ENCODE measurements around the gene TREX2.

TREX2 gene, protein sequence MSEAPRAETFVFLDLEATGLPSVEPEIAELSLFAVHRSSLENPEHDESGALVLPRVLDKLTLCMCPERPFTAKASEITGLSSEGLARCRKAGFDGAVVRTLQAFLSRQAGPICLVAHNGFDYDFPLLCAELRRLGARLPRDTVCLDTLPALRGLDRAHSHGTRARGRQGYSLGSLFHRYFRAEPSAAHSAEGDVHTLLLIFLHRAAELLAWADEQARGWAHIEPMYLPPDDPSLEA

DNA sequence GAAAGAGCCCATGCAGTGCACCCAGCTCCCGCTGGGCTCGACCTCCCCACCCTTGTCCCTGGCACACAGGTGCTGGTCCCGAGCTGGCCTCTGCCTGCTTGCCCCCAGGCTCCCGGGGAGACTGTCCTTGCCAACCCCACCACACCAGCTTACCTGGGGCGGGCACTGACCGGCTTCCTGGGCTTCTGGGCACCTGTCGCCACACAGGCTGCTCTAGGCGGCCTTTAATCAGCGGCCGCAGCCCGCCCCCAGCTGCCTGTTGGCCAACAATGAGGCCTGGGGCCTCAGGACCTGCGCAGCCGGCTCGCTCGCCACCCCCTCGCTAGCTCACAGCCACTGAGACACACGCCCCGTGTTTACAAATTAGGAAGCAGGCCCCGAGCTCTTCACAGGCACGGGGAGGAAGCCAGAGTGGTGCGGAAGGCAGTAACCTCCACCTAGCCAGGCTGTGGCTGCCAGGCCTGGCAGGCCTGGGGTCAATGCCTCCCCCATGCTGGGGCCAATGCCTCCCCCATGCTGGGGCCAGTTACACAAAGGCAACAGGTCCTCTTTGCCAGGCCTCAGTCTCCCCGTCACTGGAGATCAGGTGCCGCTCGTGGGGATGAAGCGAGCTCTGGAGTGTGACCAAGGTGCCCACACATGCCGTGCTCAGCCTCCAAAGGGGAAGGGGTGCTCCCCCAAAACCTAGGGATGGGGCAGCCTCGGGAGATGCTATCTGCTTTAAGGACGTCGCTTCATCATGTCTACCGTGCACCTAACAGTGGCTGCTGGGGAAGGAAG lies at the start of gene TREX2:
Gene TREX2 (minus strand): TSS at position 201 of the 780 bp plus-strand sequence. CDS start 626 bp downstream, outside the sequence.
- FAIRE-seq = no peak
- DNase-seq (ENCODE audit: low spot score) = no peak

DNA sequence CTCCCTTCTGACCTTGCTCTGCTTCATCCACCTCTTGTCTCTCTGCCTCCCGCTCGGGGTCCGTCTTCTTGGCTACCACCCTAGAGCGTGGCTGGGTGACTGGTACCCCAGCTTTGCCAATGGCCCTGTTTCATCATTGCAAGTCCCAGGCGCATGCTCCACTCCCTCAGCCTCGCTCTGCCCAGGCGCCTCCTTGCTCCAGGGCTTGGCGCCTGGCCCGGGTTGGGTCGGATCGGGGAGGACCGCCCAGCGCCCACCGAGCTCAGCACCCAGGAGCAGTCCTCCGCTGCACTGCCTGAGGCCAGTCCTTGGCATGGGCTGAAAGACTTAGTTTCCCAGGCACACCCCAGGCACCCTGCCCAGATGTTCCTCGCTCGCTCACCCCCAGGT lies 49.5 kb upstream of the TREX2 start:
- DNase-seq (ENCODE audit: low spot score) (no peak), FAIRE-seq (no peak)

DNA sequence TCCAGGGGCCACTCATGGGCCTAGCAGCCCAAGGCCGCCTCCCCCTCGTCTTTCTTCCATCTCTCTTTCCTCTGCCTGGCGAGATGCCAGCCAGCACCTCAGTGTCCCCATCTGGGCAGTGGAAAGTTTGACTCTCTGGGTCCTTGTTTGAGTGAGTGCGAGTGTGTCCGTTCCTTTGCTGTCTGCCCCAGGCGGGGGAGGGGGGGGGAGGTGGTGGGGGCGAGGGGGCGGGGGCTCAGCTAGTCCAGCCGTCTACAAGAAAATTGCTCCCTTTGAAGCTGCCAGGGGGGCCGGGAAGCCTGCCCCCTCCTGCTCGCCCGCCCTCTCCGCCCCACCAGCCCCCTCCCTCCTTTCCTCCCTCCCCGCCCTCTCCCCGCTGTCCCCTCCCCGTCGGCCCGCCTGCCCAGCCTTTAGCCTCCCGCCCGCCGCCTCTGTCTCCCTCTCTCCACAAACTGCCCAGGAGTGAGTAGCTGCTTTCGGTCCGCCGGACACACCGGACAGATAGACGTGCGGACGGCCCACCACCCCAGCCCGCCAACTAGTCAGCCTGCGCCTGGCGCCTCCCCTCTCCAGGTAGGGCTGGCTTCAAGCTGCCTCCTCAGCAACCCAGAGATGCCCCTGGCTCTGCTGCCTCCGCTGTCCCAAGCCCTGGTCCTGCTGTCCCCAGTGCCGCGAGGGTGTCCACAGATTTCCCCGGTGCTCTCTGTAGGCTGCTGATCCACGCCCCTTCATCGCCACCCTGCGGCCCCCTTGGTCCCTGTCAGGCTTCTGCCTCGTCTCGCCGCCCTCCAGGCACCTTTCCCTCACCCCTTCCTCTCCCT lies 48.9 kb upstream of the TREX2 start, which contains the start of gene BGN:
Gene BGN (plus strand): TSS at position 440 of the 821 bp plus-strand sequence. CDS start 9,652 bp downstream, outside the sequence.
- no peak for DNase-seq (ENCODE audit: low spot score)
- no peak for FAIRE-seq

DNA sequence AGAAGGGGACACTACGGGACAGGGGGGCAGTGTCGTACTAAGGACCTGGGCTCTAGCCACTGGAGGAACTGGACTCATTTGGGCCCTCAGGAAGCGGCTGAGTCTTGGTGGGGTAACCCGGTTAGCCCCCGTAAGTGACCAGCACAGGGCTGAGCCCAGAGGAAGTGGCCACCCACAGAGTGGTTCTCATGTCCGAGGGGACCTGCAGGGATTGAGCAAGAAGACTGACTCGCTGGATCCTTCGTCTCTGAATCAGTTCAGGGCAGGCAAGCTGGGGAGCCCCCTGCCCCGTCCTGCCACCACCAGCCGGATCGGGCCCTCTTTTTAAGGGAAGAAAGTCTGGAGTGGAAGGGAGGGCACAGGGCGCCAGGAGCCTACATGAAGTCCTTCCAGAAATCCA lies 48.2 kb upstream of the TREX2 start:
- DNase-seq (ENCODE audit: low spot score) = no peak
- no peak for FAIRE-seq

DNA sequence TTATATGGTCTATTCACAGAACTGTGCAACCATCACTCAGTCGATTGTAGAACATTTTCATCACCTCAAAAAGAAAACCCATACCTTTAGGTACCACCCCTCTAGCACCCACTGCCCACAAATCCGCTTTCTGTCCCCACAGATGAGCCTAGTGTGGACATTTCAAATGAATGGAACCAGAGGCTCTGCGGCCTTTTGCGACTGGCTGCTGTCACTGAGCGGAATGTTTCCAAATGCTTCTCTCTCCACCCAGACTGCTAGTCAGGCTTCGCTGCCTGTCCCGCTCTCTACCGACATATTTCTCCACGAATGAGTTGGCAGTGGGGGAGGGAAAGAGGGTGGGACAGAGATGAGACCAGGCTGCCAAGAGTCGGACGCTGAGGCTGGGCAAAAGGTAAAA lies 47.2 kb upstream of the TREX2 start:
- FAIRE-seq (no peak), DNase-seq (ENCODE audit: low spot score) (no peak)

DNA sequence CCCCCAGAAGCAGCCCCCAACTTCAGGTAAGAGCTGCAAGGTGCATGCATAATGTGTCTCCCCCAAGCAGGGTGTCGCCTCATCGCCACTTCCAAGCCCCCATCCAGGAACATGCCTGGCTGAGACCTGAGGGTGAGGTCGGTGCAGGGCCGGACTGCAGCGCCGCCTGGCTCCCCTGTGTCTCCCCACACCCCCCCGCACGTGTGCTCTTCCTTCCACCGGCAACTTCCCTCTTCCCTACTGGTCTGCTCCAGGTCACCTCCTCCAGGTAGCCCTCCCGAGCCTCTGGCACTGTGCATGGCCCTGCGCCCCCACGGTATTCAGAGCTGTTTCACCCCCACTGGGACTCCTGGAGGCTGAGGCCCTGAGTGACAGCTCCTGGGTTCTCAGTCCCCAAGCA lies 46.7 kb upstream of the TREX2 start:
- DNase-seq (ENCODE audit: low spot score) = no peak
- no peak for FAIRE-seq

DNA sequence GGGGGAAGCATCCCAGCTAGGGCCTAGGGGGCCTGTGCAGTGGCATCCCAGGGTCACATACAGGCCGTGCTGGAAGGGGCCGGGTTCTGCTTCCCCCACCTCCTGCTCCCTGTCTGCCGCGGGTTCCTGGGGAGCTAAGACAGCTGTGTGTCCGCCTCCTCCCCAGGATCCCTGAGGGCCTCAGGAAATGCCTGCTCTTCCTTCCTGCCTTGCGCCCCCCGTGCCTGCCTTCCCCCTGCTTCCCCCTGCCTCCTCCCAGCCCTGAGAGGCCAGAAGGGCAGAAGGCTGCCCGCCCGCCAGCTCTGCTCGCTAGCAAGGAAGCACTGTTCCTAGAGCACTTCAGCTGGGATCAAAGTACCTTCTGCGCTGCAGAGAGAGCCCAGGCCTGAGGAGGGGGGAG lies 46.1 kb upstream of the TREX2 start:
- FAIRE-seq = no peak
- DNase-seq (ENCODE audit: low spot score) = no peak

DNA sequence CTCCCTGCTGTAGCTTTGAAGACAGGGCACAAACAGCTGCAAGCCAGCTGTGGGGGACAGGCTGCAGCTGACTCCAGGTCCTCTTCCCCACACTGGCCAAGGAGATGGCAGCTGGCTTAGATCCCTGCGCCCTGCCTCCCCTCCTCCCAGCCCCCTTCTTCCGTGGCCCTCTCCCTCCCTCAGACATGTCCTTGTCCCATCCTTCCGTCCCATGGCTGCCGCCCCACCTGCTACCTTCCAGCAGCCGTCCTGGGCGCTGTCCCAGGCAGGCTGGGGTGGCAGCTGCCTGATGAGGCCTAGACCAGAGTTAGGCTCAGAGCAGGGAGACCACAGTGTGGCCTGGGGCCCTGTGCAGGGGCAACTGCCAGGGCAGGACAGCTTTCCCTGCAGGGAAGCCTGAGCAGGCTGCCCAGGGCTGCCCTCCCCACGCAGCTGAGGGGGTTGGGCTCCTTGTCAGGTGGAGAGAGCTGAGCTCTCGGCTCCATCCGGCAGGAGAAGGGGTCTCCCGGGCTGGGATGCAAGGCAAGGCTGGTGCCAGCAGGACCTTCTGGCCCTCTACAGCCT lies 45.6 kb upstream of the TREX2 start:
- FAIRE-seq = no peak
- no peak for DNase-seq (ENCODE audit: low spot score)

DNA sequence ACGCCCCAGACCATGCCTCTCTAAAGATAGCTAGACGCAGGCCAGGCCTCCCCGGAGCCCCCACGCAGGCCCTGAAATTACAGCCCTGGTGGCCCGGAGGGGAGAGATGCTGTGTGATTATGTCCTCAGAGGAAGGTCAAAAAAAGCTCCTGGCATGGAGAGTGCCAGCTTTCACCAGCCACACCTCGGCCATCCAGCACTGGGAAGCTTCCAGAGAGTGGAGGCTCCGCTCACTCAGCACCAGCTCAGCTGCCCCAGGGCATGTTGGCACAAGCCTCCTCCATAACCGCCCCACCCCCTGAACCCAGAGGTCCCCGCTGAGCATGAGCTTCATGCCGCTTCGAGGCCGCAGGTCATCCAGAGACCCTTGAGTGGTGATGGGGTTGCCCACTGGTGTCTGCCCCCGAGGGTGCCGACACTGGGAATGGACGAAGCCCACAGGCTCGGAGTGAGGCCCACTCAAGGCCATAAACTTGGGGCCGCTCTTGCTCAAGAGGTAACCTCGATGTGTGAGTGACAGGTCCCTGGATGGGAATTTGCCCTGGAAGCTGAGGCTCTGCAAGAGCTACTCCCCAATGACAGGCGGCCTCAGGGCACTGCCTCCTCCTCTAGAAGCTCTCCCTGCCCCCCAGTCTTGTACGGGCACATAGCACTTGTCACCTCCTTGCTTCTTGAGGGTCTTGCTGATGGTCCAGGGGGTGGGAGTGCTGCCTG lies 44.5 kb upstream of the TREX2 start:
- FAIRE-seq (no peak), DNase-seq (ENCODE audit: low spot score) (no peak)

DNA sequence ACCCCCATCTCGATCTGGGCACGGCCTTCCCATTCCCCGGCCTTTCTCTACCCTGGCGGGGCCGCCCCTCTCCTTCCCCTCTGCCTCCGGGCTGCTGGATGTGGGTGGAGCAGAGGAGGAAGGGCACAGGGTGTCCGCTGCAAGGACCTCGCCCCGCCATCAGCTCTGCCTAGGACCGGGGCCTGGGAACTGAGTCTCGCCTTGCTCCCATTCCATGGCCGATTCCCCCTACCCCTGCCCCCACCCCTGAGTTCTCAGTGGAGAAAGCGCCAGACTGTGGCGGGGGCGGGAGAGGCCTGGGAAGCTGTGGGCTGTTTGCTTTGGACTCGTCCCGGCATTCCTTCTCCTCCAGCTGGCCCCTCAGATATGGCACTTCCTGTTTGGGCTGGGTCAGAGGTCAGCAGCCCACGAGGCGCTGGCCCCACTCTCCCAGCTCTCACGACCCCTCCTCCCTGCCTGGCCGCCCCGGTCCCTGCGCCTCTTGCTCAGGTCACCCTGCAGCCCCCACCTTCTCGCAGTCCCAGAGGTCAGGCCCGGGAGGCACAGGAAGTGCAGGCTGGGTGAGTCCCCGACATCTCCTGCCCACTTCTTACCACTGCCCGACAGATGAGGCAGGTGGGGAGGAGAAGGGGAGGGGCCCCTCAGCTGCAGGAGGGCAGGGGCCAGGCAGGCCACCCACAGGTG lies 42.5 kb upstream of the TREX2 start:
- no peak for DNase-seq (ENCODE audit: low spot score)
- FAIRE-seq = no peak

DNA sequence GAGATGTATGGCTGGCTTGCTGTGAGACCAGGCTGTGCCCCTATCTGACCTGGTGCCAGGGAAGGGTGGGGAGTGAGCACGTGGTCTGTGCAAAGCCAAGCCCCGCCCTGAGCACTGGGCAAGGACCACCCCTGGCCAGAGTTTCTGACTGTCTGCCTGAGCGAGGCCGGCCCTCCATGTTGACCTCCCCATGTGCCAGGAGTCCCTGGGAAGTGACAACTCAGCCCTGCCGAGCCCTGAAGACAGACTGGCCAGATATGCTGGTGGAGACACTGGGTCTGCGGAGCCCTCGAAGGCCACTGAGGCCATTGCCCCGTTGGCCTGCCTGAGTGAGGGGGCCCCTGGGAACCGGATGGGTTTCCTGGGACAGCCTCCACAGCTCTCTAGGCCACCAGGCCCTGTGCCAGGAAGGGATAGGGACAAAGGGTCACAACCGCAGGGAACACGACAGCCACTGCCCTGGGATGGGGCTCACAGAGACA lies 41.8 kb upstream of the TREX2 start:
- FAIRE-seq (no peak), DNase-seq (ENCODE audit: low spot score) (no peak)

DNA sequence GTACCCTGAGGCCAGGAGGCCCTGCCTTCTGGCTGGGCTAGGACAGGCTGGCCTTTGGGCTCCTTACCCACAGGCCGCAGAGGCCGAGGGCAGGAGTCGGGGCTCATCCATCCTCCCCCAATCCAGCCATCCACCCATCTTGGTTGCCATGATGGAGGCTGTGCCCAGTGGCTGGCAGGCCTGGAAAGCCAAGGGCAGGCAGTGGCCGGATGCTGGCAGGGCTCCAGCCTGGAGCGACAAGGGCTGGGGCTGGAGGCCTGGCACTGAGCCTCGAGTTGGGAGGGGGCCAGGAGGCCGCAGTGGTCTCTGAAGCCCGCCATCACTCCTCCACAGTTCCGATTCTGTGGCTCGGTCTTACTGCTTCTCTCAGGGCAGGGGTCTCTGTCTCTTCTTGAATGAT lies 40.3 kb upstream of the TREX2 start:
- FAIRE-seq (no peak), DNase-seq (ENCODE audit: low spot score) (no peak)

DNA sequence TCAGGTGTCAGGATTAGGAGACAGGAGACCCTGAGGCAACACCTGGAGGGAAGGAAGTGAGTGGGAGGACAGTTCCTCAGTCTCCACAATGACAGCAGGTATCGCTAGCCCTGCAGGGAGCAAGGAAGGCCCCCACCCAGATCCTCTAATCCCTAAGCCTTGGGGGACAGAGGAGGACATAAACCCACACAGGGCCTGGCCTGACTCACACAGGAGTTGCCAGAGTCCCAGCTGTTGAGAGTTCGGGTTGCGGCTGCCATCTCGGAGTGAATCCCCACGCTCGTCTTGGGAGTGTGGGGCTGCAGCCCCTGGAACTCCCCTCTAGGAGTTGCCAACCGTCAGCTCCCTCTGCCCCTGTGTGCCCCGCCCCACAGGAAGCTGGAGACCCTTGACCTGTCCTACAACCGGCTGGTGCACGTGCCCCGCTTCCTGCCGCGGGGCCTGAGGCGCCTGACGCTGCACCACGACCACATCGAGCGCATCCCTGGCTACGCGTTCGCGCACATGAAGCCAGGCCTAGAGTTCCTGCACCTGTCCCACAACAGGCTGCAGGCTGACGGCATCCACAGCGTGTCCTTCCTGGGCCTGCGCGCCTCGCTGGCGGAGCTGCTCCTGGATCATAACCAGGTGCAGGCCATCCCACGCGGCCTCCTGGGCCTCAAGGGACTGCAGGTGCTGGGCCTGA lies 39.7 kb upstream of the TREX2 start:
- FAIRE-seq (no peak), DNase-seq (ENCODE audit: low spot score) (no peak)

DNA sequence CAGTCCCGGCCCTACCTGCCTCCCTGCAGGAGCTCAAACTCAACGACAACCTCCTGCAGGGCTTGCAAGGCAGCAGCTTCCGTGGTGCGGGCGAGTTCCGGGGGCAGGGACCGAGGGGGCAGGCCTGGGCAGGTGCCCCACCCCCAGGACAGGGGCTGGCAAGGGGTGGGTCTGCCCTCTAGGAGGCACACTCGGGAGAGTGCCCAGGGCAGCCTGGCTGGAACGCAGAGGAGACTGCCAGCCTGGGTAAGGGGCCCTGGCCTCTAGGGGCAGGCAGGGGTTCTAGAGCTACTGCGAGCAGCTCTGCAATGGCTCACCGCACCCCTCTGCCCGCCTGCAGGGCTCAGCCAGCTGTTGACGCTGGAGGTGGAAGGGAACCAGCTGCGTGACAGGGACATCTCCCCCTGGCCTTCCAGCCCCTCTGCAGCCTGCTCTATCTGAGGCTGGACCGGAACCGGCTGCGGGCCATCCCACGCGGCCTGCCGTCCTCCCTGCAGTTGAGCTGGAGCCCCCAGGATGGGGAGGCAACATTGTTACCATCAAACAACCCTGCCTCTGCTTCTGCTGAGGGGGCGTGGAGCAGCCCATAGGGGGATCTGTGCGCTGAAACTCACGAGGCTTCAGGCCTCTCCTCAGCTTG lies 36.6 kb upstream of the TREX2 start:
- no peak for DNase-seq (ENCODE audit: low spot score)
- FAIRE-seq = no peak

DNA sequence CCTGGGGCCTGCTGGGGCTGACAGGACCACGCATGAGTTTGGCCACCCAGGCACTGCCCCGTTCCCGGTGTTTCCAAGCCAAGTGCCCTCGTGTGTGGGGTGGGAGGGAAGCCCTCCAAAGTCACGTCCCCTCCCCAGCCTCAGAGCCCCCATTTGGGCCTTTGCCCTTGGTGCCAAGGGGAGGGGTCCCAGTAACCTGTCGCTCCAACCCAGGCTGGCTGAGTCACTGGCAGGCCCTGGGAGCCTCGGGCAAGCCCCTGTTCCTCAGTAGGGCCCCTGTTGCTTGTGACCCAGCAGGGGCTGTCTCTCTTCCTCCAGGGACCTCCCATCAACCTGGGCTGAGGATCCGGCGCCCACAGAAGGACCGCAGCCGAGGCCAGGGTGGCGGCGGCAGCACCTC lies 35.2 kb upstream of the TREX2 start:
- DNase-seq (ENCODE audit: low spot score) = no peak
- FAIRE-seq = no peak

DNA sequence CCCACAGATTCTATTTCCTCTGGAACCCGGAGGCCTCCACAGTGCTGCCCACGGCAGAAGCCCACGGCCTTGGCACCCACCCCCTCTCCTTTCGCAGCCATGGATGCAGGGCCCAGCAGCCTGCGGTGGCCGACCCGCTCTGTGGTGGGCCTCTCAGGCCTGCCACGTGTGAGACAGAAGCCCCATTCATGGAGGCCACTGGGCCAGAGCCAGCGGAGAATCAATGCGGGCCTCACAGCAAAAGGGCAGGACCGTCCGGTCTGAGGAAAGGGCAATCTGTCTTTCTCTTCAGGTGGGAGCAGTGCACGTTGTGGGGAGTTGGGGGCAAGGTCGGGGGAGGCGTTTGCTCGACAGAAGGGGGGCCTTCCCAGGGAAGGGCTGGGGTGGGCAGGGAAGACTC lies 32.9 kb upstream of the TREX2 start:
- DNase-seq (ENCODE audit: low spot score) (no peak), FAIRE-seq (no peak)

DNA sequence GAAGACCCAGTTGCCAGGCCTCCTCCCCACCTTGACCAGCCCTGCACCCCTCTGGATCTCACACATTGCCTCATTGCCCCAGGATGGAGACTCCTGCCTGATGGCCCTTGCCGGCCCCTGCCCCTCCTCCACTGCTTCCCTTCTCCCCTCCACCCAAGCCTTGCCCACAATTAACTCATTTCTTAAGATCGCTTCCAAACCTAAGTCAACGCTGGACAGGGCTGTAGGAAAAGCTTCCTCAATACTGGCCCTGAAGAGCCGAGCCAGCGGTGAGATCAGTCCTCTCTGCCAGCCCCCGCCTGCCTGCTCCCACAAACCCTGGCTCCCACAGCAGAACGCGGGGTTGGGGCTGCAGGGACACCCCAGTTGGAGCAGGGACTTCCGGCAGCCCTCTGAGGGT lies 32.0 kb upstream of the TREX2 start:
- DNase-seq (ENCODE audit: low spot score) (no peak), FAIRE-seq (no peak)

DNA sequence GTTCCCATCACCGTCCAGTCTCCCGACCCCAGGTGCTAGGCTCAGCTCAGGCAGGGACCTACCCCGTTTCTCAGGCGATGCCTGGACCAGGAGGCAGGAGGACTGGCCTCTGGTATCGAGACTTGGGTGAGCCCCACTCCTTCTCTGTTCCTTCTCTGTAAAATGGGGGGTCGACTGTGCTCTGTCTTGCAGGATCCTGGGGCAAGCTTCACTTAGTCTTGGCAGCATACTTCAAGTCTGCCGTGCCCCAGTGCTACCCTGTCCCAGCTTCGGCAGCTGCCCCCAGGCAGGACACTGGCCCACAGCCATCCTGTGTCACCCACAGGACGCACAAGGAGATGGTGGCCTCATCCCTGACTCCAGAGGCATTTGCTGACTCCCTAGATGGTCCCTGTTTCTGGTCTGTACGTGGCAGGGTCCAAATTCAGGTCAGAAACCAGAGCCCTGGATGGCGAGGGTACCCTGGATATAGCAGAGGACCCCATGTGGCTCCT lies 31.6 kb upstream of the TREX2 start:
- FAIRE-seq (no peak), DNase-seq (ENCODE audit: low spot score) (no peak)

DNA sequence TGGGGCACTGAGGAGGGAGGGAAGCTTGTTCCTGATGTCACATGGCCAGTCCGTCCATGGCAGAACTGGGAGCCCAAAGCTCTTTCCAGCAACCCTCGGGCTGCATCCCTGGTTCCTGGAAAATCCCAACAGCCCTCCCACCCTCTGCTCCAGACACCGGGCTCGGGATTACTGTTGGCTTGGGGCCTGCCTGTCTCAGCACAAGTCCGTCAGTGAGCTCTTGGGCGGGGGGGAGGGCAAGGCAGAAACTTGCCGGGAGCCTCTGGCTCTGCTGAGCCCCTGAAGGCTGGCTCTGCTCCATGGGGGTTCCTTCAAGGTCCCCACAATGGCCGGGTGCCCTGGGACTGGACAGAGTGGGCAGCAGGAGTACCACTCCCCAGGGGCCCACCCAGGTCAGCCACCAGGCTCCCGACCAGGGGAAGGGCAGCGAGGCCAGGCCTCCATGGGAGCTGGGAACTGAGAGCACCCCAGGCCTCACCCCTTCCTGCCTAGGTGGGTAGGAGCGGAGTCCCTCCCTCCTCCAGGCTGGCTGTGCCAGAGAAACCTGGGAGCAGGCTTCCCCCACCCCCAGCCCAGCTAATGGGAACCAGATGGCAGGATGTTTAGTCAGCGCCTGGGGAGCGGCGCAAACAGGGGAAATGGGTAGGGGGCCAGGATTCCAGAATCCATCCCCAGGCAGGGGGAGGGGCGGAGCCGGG lies 31.0 kb upstream of the TREX2 start:
- DNase-seq (ENCODE audit: low spot score) (no peak), FAIRE-seq (no peak)

All from RCC 7860 (cell line).